Hepatocyte (in vitro differentiated cells): ENCODE measurements around the gene BCL2L12.

Experiments
- CTCF ChIP-seq: fragments of 200-600 bp; sonication (generic); IDR thresholded peaks from 2 replicates; pipeline ENCODE4 v1.5.1; 2016; ENCODE audit warnings: antibody characterized with exemption, mild to moderate bottlenecking; ENCODE audit not compliant: poor library complexity
- EZH2 ChIP-seq: fragments of 200-600 bp; sonication (generic); IDR thresholded peaks from 2 replicates; pipeline ENCODE4 v1.6.1; 2016; ENCODE audit warnings: antibody characterized with exemption, mild to moderate bottlenecking, borderline replicate concordance
- EZH2phosphoT487 ChIP-seq: fragments of 200-600 bp; sonication (generic); IDR thresholded peaks from one replicate; pipeline ENCODE4 v1.6.1; 2018; ENCODE audit warnings: antibody characterized with exemption, mild to moderate bottlenecking, low read depth, moderate library complexity; ENCODE audit not compliant: unreplicated experiment, severe bottlenecking

GRCh38 chr19:49658566-49659442, 6.9 kb upstream of the BCL2L12 start:
- TF ChIP-seq CTCF (no peak), EZH2phosphoT487 (no peak), EZH2 (no peak)
